Psoas muscle (tissue), 8 donors: ENCODE results near the gene NRP2. TPM values are rescaled to one million over a fixed set of nuclear protein-coding genes. Genes with fewer than 3 reads are reported as not detected.

Source experiments
- ATAC-seq, 4 donors: fragments of 200-7000 bp; cut with Tn5 transposase; one replicate each; pipeline ENCODE4 v1.9.1; 2020; ENCODE audit warnings: moderate library complexity in 3 of 4, mild to moderate bottlenecking in 2 of 4
- DNase-seq, 2 donors: peaks; one replicate each; pipeline ENCODE4 v3.0.0-alpha.2; 2020
- H3K27ac ChIP-seq: fragments of 200-600 bp; one replicate; pipeline ENCODE4 v1.8.0; 2022
- H3K27me3 ChIP-seq, 3 donors: fragments of 200-600 bp in 1 of 3; one replicate each; pipeline versions ENCODE4 v1.6.1 to v1.8.0; 2013 to 2022; ENCODE audit warnings: low read length in 2 of 3, mild to moderate bottlenecking in 2 of 3, moderate library complexity in 1 of 3; ENCODE audit not compliant: insufficient read depth in 3 of 3
- H3K36me3 ChIP-seq, 2 donors: fragments of 200-600 bp in 1 of 2; one replicate each; pipeline versions ENCODE4 v1.6.1 to v1.8.0; 2013 to 2022; ENCODE audit warnings: low read depth in 1 of 2, mild to moderate bottlenecking in 1 of 2, moderate library complexity in 1 of 2; ENCODE audit not compliant: insufficient read depth in 1 of 2
- H3K4me1 ChIP-seq: fragments of 200-600 bp; one replicate; pipeline ENCODE4 v1.8.0; 2022
- H3K4me3 ChIP-seq: fragments of 200-600 bp; one replicate; pipeline ENCODE4 v1.8.0; 2022; ENCODE audit warnings: mild to moderate bottlenecking
- H3K9me3 ChIP-seq: fragments of 200-600 bp; one replicate; pipeline ENCODE4 v1.8.0; 2022
- CTCF ChIP-seq: fragments of 200-600 bp; IDR thresholded peaks from one replicate; pipeline ENCODE4 v1.8.0; 2022; ENCODE audit warnings: antibody characterized with exemption
- WGBS, 3 donors: extraction: QIAGEN DNeasy Blood & Tissue Kit; methylation state at CpG; one replicate each; pipeline versions ENCODE4 v1.1.6 to v1.1.7; 2013; 5-methylcytosine and 5-hydroxymethylcytosine counted together
- intact Hi-C, 2 donors: fragments of 100-400 bp; cut with DNase I; formaldehyde crosslinking; loops; one replicate each; pipeline versions ENCODE4 v1.11.0 to v1.14.2; 2022
- polyA plus RNA-seq, 3 donors: library from polyadenylated mRNA; stranded (reverse); fragments of 200-250 nt; gene quantifications; one replicate each; pipeline ENCODE4 v1.2.3, GENCODE V29; 2013
- total RNA-seq, 4 donors: library from RNA; stranded (reverse); fragmentation: NEBNext Ultra II Directional in 2 of 4; extraction: Animal tissue kit (Norgen Biotek cat#: 25700) in 2 of 4; gene quantifications; one replicate each; pipeline versions ENCODE4 v1.2.1 to v1.2.4, GENCODE V29; 2021 to 2023
- donor health status: healthy with polysubstance abuse.
- donor health status: DM: no; HTN: no; CAD: no; lungs with moderate emphysema.
- donor health status: Bipolar disorder and iron deficiency.
- donor health status: healthy.
- donor health status: DM: yes; HTN: yes; CAD: no.
- donor health status: DM: no; HTN: no; CAD: no.
- donor health status: DM: no; HTN: no; CAD: no.
- donor health status: DM: yes; HTN: yes; CAD: no.

NRP2 gene
- total and polyA plus RNA-seq, 7 donors, result 0.67 to 6.9 (median 2.4) TPM

- no peak overlapping the region for H3K27ac ChIP-seq
- no peak for TF ChIP-seq CTCF
Measured at GRCh38 chr2:205802941-205803340, 120.6 kb downstream of the NRP2 start.

DNA sequence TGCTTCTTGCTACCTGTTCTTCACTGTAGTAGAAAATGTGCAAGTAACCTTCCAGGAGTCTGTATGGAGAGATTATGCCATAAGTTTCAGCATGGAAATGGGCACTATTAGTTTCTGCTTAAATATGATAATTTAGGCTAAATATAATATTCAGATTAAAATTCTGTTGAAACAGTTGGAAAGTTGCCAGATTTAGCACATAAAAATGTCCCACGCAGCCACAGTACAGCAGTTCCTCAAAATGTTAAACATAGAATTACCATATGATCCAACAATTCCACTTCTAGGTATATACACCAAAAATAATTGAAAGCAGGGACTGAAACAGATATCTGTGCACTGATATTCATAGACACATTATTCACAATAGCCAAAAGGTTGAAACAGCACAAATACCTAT is 121.2 kb downstream of the NRP2 start:
- DNase-seq, result no peak
- H3K4me3 ChIP-seq, result no peak overlapping the region
- 87 to 97% (median 95%) methylated on average over 1 of the region's 1 CpG for WGBS, 3 donors
- intact Hi-C loops, result no loop called here
- H3K36me3 ChIP-seq, result no peaks in the 10 kb centered on the region
- no peaks in the 10 kb centered on the region for H3K9me3 ChIP-seq
- no peaks in the 10 kb centered on the region for H3K27me3 ChIP-seq
- H3K4me1 ChIP-seq, result peaks cover 5% of the 10 kb centered on the region
- no peak overlapping the region for H3K27ac ChIP-seq
- no peak for ATAC-seq
- TF ChIP-seq CTCF, result no peak

More at GRCh38 chr2:205802941-205803340, 120.6 kb downstream of the NRP2 start:
- WGBS, 3 donors, result 89 to 94% (median 93%) methylated on average over 6 of the region's 6 CpGs
- DNase-seq (no peak), ATAC-seq (no peak)
- H3K4me3 ChIP-seq, result no peak overlapping the region
- no peaks in the 10 kb centered on the region for H3K27me3 ChIP-seq
- intact Hi-C loops, result no loop called here
- H3K9me3 ChIP-seq, result no peaks in the 10 kb centered on the region
- peaks cover under 1% of the 10 kb centered on the region for H3K4me1 ChIP-seq
- H3K36me3 ChIP-seq, result no peaks in the 10 kb centered on the region

- ATAC-seq (no peak), DNase-seq (no peak)
- H3K4me3 ChIP-seq, result no peak overlapping the region
- H3K27me3 ChIP-seq, result no peaks in the 10 kb centered on the region
- peaks cover 5% of the 10 kb centered on the region for H3K4me1 ChIP-seq
- no peak overlapping the region for H3K27ac ChIP-seq
- intact Hi-C loops, result loop anchor here in 1 of 2 donors (5.0 kb wide), 1 partner anchor 57 kb away; no protein-coding TSS in a partner anchor
- no peaks in the 10 kb centered on the region for H3K9me3 ChIP-seq
- WGBS, 3 donors, result 85 to 87% (median 86%) methylated on average over 8 of the region's 8 CpGs
- no peak for TF ChIP-seq CTCF
- H3K36me3 ChIP-seq, result no peaks in the 10 kb centered on the region
Measured at GRCh38 chr2:205805136-205805535, 122.8 kb downstream of the NRP2 start.

DNA sequence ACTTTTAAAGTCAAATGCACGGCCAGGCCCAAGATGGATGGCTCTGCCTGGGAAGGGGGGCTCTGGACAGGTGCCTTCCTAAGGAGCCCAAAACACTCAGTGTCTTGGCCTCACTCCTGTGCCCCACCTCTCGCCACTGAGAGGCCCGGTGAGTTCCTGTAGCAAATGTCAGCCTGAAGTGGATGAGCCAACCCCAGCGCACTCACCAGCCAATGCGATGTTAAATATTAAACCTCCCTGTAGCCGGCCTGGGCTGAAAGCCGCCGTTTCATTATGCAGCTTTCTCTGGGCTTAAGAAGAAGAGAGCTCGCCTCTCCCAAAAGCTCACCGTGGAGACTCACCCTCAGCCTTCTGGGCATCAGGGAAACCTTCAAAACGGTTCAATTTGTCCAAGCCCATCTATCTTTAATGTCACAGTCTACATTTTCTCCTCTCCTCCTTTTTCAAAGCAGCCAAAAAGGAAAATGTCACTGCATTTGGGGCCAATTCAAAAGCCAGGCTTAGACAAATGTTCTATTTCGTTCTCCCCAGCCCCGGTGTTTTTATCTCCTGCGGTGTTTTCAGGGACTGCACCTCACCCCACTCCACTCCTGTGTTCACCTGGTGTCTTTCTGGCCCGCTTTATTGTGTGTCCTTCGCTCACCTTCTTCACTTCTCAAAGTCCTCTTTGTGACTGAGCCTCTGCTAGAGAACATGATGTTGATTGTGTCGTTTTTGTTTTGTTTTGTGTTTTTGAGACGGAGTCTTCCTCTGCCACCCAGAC is 124.0 kb downstream of the NRP2 start:
- Histone ChIP-seq H3K27ac (no peak overlapping the region), H3K4me1 (peaks cover 5% of the 10 kb centered on the region), H3K4me3 (no peak overlapping the region), H3K27me3 (no peaks in the 10 kb centered on the region), H3K9me3 (no peaks in the 10 kb centered on the region), H3K36me3 (no peaks in the 10 kb centered on the region)
- TF ChIP-seq CTCF, result no peak
- intact Hi-C loops, result loop anchor here in 1 of 2 donors (5.0 kb wide), 1 partner anchor 56 kb away; no protein-coding TSS in a partner anchor
- no peak for ATAC-seq
- no peak for DNase-seq
- 83 to 90% (median 86%) methylated on average over 18 of the region's 18 CpGs for WGBS, 3 donors
